Stimulated activated CD8-positive, alpha-beta memory T cell treated with anti-CD3 and anti-CD28 coated beads, Interleukin-15, amount 100 ng/mL, for 48 hours (primary cell): ENCODE measurements around the gene INPP5D.

Experiments used
- DNase-seq, 2 donors: peaks; one replicate each; pipeline ENCODE4 v3.0.0-alpha.2; 2020; ENCODE audit warnings: low read depth in 2 of 2

The INPP5D gene

DNA sequence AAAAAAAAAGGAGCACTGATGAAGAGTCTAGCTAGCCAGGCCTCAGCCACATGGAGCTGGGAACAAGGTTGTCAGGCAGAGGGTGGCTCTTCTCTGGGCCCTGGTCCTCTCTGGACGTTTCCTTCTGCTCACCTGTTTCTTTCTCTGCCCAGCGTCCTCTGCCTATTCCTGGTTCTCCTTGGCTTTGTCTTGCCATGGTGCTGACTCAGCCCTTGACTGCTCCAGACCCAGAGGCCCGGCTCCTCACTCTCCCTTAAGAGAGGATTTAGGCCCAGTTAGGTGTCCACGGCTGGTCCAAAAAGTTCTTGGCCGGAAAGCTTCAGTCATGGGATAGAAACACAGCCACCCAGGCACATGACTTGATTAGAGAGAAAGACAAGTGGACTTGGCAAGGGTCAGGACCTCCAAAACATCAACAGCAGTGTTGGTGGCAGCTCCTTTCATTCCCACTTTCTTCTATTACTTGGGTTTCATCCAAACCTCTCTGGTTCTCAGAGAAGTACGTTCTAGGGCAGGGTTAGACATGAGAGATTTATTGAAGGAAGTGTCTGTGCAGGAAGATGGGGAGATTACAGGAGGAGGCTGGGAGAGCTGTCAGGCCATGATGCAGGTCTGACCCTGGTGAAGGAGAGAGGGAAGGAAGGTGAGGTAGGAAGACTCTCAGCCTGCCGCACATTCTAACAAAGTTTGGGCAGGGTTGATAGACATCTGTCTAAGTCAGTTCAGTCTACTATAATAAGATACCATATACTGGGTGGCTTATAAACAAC lies 176.9 kb downstream of the INPP5D start:
- DNase-seq: no peak

DNA sequence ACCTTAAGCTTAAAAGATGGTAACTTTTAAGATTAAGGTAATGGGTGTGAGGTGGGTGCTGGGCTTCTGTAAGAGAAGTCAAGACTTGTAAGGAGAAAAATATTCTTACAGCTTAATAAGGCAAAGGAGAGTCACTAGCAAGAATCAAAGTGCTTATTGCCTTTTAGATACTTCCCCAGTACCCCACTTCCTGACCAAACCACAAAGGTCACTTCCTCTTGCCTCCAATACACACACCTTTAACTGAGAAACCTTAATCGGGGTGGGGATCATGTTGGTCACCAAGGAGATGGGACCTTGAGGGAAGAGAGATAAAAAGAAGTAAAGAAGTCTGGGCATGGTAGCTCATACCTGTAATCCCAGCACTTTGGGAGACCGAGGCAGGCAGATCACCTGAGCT lies 180.8 kb downstream of the INPP5D start:
- DNase-seq: no peak

- no peak for DNase-seq
These were observed 181.7 kb downstream of the INPP5D start for GRCh38 chr2:233241803-233242202.

GRCh38 chr2:233242231-233242927 lies 182.2 kb downstream of the INPP5D start:
- DNase-seq: no peak

GRCh38 chr2:233243348-233243747 lies 183.2 kb downstream of the INPP5D start:
- DNase-seq: no peak

DNA sequence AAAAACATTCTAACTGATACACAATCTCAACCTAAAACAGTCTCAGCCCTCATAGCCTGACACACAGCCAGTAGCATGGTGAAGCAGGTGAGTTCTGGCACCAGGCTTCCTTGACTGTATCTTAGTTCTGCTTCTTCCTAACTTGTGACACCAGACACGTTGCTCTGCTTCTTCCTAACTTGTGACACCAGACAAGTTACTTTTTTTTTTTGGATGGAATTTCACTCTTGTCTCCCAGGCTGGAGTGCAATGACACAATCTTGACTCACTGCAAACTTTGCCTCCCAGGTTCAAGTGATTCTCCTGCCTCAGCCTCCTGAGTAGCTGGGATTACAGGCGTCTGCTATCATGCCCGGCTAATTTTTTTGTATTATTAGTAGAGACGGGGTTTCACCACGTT lies 184.7 kb downstream of the INPP5D start:
- DNase-seq: no peak

DNA sequence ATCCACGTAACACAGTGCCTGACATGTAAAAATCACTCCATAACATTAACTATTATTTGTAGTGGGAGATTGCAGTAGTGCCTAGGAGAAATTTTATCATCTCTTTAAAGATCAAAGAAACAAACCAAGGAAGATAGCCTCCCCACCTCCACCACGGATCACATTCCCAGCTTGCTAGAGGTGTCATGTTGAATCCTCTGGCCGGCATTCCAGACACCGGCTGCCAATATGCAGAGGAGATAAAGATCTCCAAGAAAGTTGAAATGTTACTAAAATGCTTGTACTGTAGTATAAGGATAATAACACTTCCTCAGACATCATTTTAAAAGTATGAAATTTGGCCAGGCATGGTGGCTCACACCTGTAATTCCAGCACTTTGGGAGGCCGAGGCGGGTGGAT lies 185.3 kb downstream of the INPP5D start:
- no peak for DNase-seq

GRCh38 chr2:233247116-233247515 lies 187.0 kb downstream of the INPP5D start:
- no peak for DNase-seq

GRCh38 chr2:233247744-233248143 lies 187.6 kb downstream of the INPP5D start:
- peak; percentile 36 to 55 for DNase-seq

- DNase-seq: no peak
These were observed 188.9 kb downstream of the INPP5D start for GRCh38 chr2:233248999-233249398.

DNA sequence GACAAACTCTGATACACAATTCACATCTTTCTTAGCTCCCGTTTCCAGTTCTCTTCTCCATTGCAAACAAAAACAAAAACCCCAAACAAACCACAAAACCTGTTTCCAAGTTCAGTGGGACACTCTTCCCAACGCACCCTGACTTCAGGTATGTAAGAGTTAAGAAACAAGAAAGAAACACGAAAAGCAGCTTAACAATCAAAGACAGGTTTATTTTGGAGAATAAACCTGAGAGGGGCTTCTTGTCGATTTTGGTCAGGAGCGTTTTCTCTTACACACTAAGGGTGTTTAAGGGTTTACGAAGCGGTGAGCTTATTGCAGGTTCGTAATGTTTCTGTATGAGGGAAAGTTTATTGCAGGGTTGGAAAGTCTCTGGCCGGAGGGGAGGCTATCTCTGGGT lies 190.4 kb downstream of the INPP5D start:
- no peak for DNase-seq

GRCh38 chr2:233250985-233251305 lies 190.8 kb downstream of the INPP5D start:
- no peak for DNase-seq

- peak; percentile 94 for DNase-seq
These were observed 191.4 kb downstream of the INPP5D start, which contains the start of gene ATG16L1 for GRCh38 chr2:233251306-233252116. Gene ATG16L1, plus strand, starts transcription at chr2:233251673. Its CDS starts 155 bp downstream, at chr2:233251828.

GRCh38 chr2:233252227-233252626 lies 192.1 kb downstream of the INPP5D start:
- DNase-seq: no peak

- no peak for DNase-seq
These were observed 195.0 kb downstream of the INPP5D start for GRCh38 chr2:233255151-233255550.

DNA sequence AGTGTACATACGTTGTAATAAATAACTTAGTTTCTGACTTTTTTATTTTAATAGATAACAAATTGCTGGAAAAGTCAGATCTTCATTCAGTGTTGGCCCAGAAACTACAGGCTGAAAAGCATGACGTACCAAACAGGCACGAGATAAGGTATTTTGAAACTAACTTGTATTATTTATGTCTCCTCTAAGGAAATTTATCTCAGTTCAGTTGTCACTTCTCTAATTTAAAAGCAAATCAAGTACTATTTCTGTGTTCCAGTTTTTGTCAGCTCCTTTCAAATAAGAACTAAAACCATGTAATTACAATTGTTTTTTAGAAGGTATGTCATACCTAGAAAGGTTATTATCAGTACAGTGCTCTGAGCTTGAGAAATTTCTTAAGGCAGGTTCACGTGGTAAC lies 195.9 kb downstream of the INPP5D start:
- DNase-seq: no peak
